ENCODE measurements around the gene DENND4C. TPM values are rescaled to one million over a fixed set of nuclear protein-coding genes. Genes with fewer than 3 reads are reported as not detected.
A peak's percentile ranks its signal among the peaks of the same experiment; 100 is the strongest.
"Not testable (repeated sequence)": the region's sequence is repeated elsewhere in the genome, so short reads cannot be mapped to it uniquely, and the experiment has no call there.

The DENND4C gene
- total RNA-seq, 2 experiments from 2014 or later: 17.8 to 20.2 TPM

DNA sequence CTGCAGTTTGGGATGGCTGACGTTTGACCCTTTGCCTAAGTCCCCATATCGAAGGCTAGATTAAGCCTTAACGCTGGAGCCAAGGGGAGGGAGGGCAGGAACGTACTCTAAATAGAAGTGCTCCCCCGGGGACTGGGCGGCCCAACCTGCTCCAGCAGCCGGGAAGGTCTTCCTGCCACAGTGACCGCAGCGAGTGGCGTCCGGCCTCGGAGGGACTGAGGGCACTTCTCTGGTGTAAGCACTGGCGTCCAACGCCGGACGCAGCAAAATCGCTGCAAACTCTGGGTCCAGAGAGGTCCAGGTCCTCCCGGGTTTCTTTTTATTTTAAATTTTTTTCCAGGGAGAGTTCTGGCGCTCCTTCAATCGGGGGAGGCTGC lies 177.8 kb downstream of the DENND4C start:
- intact Hi-C loops (cut with micrococcal nuclease): loop anchor here (1.0 to 2.0 kb wide), 7 partner anchors 28 to 359 kb away; partner anchors contain the start of genes RPS6 and RRAGA
- Mint-ChIP-seq H3K36me3 (no peaks in the 10 kb centered on the region), H3K4me1 (ENCODE audit: low read depth) (peaks cover 12% of the 10 kb centered on the region), H3K4me3 (peak overlapping the region; percentile 52), H3K9me3 (peaks cover 6% of the 10 kb centered on the region), H3K27me3 (no peaks in the 10 kb centered on the region), H3K27ac (no peak overlapping the region)
- CTCF ChIA-PET: no interaction called here
- DNase-seq: no peak
- POLR2A ChIA-PET: no interaction called here

DNA sequence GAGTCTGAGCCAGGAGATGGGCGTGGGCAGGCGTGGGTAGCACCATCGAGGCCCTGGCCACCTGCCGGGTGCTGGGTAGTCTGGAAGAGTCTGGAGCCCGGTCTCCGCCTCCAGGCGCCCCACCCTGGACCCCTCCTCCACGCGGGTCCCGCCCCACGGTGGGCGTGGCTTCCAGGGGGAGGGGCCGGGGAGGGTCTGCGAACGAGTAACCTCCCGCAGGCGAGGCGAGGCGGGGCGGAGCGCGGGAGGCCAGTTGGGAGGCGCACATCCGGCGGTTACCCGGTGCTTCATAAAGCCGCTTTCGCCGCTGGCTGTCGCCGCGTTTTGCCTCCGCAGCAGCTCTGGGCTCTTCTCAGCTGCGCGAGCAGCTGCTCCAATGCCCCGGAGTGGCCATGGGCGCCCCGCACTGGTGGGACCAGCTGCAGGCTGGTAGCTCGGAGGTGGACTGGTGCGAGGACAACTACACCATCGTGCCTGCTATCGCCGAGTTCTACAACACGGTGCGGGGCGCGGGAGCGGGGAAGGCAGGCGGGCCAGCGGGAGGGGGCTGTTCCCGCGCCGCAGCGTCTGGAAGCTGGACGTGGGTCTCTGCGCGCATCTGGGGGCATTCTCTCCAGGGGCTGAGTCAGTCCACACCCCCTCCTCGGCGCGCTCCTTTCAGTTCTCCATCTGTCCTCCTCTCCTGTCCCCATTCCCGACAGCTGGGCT lies 178.4 kb downstream of the DENND4C start, which contains the start of gene ACER2:
ACER2 (plus strand) TSS at position 317 of the 708 bp plus-strand sequence; CDS start at position 393, 76 bp downstream.
- peaks cover 1% of the 10 kb centered on the region for H3K9me3 Mint-ChIP-seq
- peaks cover 12% of the 10 kb centered on the region for H3K4me1 Mint-ChIP-seq (ENCODE audit: low read depth)
- ChIA-PET POLR2A (interaction anchor here (1.0 kb wide), 1 partner anchor 29 kb away, joined by 8 read pairs; the partner anchor contains the start of gene RPS6), CTCF (interaction anchor here (0.7 kb wide), 1 partner anchor 56 kb away, joined by 3 read pairs; no protein-coding TSS in a partner anchor)
- no peaks in the 10 kb centered on the region for H3K27me3 Mint-ChIP-seq
- H3K36me3 Mint-ChIP-seq: no peaks in the 10 kb centered on the region
- intact Hi-C loops (cut with micrococcal nuclease): loop anchor here (1.0 to 2.0 kb wide), 7 partner anchors 29 to 360 kb away; partner anchors contain the start of genes RPS6 and RRAGA
- H3K4me3 Mint-ChIP-seq: peak within 1 kb of the TSS; percentile 95
- DNase-seq: peak; percentile 96
- peak within 1 kb of the TSS; percentile 71 for H3K27ac Mint-ChIP-seq

DNA sequence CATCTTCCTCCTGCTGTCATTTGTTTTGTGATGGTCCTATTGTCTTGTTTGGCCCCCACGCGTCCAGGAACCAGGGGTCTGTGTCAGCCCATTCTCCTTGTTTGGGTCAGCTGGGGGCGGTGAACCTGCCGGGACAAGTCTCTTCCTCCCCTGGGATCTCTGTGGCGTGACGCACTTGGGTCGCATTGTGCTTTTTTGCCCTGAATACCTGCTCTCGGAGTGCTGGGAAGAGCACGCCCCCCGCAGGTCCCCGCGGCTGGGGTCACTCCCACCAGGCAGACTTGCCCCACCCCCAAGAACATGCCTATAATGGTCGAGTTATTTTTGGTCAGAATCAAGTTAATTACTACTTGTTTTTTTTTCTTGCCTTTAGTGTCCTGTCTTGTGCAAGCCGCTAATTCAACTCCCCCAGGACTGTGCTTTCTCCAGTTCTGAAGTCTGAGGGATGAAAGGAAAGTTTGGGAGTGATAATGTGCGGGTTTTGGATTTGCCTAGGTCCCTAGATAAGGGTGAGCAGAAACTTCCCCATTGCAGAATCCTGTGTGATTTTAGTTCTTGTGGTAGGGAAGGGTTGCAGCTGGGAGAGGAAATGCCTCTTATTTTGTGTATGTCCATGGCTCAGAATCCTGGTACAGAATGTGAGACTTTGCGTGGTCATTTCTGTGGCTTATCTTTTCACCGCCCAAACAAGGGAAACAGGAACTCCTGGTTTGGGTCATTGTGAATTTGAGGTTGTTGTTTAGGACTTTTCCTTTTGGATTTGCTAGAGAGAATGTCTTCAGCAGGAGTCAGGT lies 179.1 kb downstream of the DENND4C start:
- intact Hi-C loops (cut with micrococcal nuclease): loop anchor here (2.0 kb wide), 2 partner anchors 31 to 47 kb away; no protein-coding TSS in a partner anchor
- Mint-ChIP-seq H3K36me3 (no peaks in the 10 kb centered on the region), H3K4me1 (ENCODE audit: low read depth) (peaks cover 12% of the 10 kb centered on the region), H3K27me3 (no peaks in the 10 kb centered on the region), H3K27ac (peak overlapping the region; percentile 71), H3K9me3 (no peaks in the 10 kb centered on the region), H3K4me3 (peak overlapping the region; percentile 95)
- CTCF ChIA-PET: interaction anchor here (0.7 kb wide), 1 partner anchor 55 kb away, joined by 3 read pairs; no protein-coding TSS in a partner anchor
- DNase-seq: peak; percentile 31
- POLR2A ChIA-PET: interaction anchor here (1.0 kb wide), 1 partner anchor 30 kb away, joined by 8 read pairs; the partner anchor contains the start of gene RPS6

DNA sequence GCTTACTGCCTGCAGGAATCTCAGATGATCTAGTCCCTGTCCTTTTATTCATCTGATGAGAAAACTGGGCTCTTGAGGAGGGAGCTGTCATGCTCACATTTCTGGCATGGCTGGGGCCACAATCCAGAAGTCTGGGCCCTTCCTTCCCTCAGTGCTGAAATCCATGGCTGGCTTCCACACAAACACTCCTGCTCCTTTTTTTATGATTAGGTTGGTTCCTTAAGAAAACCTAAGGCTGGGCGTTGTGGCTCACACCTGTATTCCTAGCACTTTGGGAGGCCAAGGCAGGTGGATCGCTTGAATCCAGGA lies 179.7 kb downstream of the DENND4C start:
- intact Hi-C loops (cut with micrococcal nuclease): no loop called here
- no peak overlapping the region for H3K27ac Mint-ChIP-seq
- H3K36me3 Mint-ChIP-seq: no peaks in the 10 kb centered on the region
- H3K9me3 Mint-ChIP-seq: no peaks in the 10 kb centered on the region
- peaks cover 12% of the 10 kb centered on the region for H3K4me1 Mint-ChIP-seq (ENCODE audit: low read depth)
- no peak for DNase-seq
- CTCF ChIA-PET: interaction anchor here (1.7 kb wide), 1 partner anchor 55 kb away, joined by 5 read pairs; no protein-coding TSS in a partner anchor
- POLR2A ChIA-PET: interaction anchor here (1.0 kb wide), 1 partner anchor 10 kb away, joined by 4 read pairs; no protein-coding TSS in a partner anchor
- H3K4me3 Mint-ChIP-seq: peak overlapping the region; percentile 95
- H3K27me3 Mint-ChIP-seq: no peaks in the 10 kb centered on the region

DNA sequence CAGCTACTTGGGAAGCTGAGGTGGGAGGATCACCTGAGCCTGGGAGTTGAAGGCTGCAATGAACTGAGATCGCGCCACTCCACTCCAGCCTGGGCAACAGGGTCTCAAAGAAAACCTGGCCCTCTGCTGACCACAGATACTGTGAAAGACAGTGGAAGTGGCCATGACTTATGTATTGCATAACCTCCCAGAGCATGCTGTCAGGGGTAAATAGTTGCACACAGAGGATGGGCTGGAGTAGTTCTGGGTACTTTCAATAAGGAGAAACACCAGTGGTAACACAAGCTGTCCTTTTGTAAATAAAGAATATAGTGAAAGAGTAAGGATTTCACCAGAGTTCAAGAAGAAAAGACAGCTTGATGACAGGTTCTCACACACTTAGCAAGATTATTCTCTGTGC lies 180.1 kb downstream of the DENND4C start:
- CTCF ChIA-PET: interaction anchor here (1.7 kb wide), 1 partner anchor 55 kb away, joined by 5 read pairs; no protein-coding TSS in a partner anchor
- intact Hi-C loops (cut with micrococcal nuclease): no loop called here
- no peak for DNase-seq
- H3K4me1 Mint-ChIP-seq (ENCODE audit: low read depth): peaks cover 12% of the 10 kb centered on the region
- H3K4me3 Mint-ChIP-seq: no peak overlapping the region
- POLR2A ChIA-PET: interaction anchor here (1.0 kb wide), 1 partner anchor 10 kb away, joined by 4 read pairs; no protein-coding TSS in a partner anchor
- H3K27ac Mint-ChIP-seq: no peak overlapping the region
- no peaks in the 10 kb centered on the region for H3K9me3 Mint-ChIP-seq
- no peaks in the 10 kb centered on the region for H3K27me3 Mint-ChIP-seq
- no peaks in the 10 kb centered on the region for H3K36me3 Mint-ChIP-seq

DNA sequence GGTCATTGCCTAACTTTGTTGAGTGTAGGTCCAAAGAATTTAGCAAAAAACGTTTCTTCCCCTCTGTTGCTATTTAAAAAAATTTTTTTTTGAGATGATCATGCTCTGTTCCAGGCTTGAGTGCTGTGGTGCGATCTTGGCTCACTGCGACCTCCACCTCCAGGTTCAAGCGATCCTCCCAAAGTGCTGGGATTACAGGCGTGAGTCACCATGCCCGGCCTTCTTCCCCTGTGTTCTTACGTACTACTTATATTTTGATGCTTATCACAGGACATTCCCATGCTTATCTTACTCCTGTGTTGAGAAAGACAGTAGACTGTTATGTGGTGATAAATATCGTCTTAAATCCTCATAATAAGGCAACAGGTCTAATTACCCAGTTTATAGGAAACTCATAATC lies 180.8 kb downstream of the DENND4C start:
- no peaks in the 10 kb centered on the region for H3K9me3 Mint-ChIP-seq
- H3K27ac Mint-ChIP-seq: no peak overlapping the region
- ChIA-PET POLR2A (interaction anchor here (1.0 kb wide), 1 partner anchor 9 kb away, joined by 4 read pairs; no protein-coding TSS in a partner anchor), CTCF (interaction anchor here (1.7 kb wide), 1 partner anchor 54 kb away, joined by 5 read pairs; no protein-coding TSS in a partner anchor)
- peaks cover 12% of the 10 kb centered on the region for H3K4me1 Mint-ChIP-seq (ENCODE audit: low read depth)
- DNase-seq: no peak
- intact Hi-C loops (cut with micrococcal nuclease): no loop called here
- H3K4me3 Mint-ChIP-seq: no peak overlapping the region
- H3K36me3 Mint-ChIP-seq: peaks cover 2% of the 10 kb centered on the region
- no peaks in the 10 kb centered on the region for H3K27me3 Mint-ChIP-seq

DNA sequence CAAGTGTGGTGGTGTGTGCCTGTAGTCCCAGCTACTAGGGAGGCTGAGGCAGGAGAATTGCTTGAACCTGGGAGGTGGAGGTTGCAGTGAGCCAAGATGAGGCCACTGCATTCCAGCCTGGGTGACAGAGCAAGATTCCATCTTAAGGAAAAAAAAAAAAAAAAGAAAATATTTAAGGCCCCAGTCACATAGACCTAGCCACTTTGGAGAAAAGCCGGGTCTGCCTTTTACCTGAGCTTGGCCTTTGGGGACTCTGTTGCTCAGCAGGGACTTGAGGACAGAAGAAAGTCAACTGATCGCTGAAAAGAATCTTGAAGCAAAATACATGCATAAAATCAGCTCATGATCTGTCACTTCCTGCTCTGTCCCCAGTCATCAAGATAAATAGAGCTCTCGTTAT lies 183.0 kb downstream of the DENND4C start:
- H3K27ac Mint-ChIP-seq; H3K36me3 Mint-ChIP-seq; POLR2A ChIA-PET; H3K27me3 Mint-ChIP-seq; intact Hi-C loops (cut with micrococcal nuclease); H3K4me1 Mint-ChIP-seq (ENCODE audit: low read depth); DNase-seq; H3K4me3 Mint-ChIP-seq; CTCF ChIA-PET; H3K9me3 Mint-ChIP-seq: not testable (repeated sequence)

DNA sequence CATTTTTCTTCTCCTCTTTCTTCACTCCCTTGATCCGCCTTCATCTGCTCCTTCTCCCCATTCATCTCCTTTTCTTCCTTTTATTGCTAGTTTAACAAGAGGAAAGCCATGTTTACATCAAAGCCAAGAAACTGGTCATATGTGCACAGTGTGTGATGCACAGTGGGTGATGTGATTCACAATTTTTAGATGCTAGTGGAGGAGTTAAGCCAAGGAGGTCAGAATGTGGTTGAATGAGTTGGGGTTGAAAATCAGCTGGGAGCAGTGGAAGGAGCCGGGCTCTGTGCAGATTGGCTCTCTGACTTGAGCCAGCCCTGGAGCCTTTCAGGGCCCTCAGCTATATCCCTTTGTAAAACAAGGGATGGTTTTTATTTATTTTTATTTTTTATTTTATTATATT lies 185.7 kb downstream of the DENND4C start:
- no peaks in the 10 kb centered on the region for H3K4me1 Mint-ChIP-seq (ENCODE audit: low read depth)
- no peaks in the 10 kb centered on the region for H3K9me3 Mint-ChIP-seq
- no peaks in the 10 kb centered on the region for H3K27me3 Mint-ChIP-seq
- no peak overlapping the region for H3K27ac Mint-ChIP-seq
- POLR2A ChIA-PET: no interaction called here
- CTCF ChIA-PET: no interaction called here
- no peak overlapping the region for H3K4me3 Mint-ChIP-seq
- H3K36me3 Mint-ChIP-seq: peaks cover 9% of the 10 kb centered on the region
- intact Hi-C loops (cut with micrococcal nuclease): no loop called here
- no peak for DNase-seq

DNA sequence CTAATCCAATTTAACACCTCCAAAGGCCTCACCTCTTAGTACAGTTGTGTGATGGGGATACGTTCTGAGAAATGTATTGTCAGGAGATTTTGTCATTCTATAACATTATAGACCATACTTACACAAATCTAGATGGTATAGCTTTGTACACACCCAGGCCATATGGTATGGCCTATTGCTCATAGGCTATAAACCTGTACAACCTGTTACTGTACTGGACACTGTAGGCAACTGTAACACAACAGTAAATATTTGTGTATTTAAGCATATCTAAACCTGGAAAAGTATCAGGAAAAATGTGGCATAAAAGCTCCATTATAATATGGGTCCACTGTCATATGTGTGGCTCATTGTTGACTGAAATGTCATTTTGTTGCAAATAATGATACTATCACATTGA lies 190.4 kb downstream of the DENND4C start:
- intact Hi-C loops (cut with micrococcal nuclease): no loop called here
- POLR2A ChIA-PET: no interaction called here
- DNase-seq: no peak
- peaks cover 6% of the 10 kb centered on the region for H3K36me3 Mint-ChIP-seq
- no peaks in the 10 kb centered on the region for H3K9me3 Mint-ChIP-seq
- CTCF ChIA-PET: interaction anchor here (1.3 kb wide), 1 partner anchor 36 kb away, joined by 3 read pairs; no protein-coding TSS in a partner anchor
- no peaks in the 10 kb centered on the region for H3K4me1 Mint-ChIP-seq (ENCODE audit: low read depth)
- no peak overlapping the region for H3K4me3 Mint-ChIP-seq
- H3K27ac Mint-ChIP-seq: no peak overlapping the region
- H3K27me3 Mint-ChIP-seq: no peaks in the 10 kb centered on the region

Other genes with a start within 250 kb of the DENND4C start
- under 1 TPM in 1 of 2 experiments, not detected in 1; 0.31 TPM for gene SAXO1, start 197.5 kb upstream of the DENND4C start, total RNA-seq
- 10 to 100 TPM; 43.8 to 45.5 TPM for gene RRAGA, start 181.3 kb upstream of the DENND4C start, total RNA-seq
- gene HAUS6, start 127.8 kb upstream of the DENND4C start, total RNA-seq: 10 to 100 TPM; 28.7 to 29.8 TPM
- 10 to 100 TPM; 52.9 to 54.2 TPM for gene PLIN2, start 103.2 kb upstream of the DENND4C start, total RNA-seq
- 1,000 to 10,000 TPM; 3,671 to 3,782 TPM for gene RPS6, start 149.5 kb downstream of the DENND4C start, total RNA-seq
- gene ACER2, start 178.3 kb downstream of the DENND4C start, total RNA-seq: 1 to 10 TPM; 1.8 TPM